A549 treated with ZK216348 at 1 μM for 4 hours (cell line): ENCODE results near the gene WDR83. TPM values are rescaled to one million over a fixed set of nuclear protein-coding genes. Genes with fewer than 3 reads are reported as not detected.

Source experiments
- total RNA-seq: library from RNA; stranded (reverse); fragments of 200-300 nt; extraction: Qiagen RNA extraction; gene quantifications from 5 replicates; pipeline ENCODE4 v1.2.3, GENCODE V29; 2022; ENCODE audit warnings: low read depth

The WDR83 gene, protein sequence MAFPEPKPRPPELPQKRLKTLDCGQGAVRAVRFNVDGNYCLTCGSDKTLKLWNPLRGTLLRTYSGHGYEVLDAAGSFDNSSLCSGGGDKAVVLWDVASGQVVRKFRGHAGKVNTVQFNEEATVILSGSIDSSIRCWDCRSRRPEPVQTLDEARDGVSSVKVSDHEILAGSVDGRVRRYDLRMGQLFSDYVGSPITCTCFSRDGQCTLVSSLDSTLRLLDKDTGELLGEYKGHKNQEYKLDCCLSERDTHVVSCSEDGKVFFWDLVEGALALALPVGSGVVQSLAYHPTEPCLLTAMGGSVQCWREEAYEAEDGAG
- 8.8 to 11.9 TPM (median 11.3 TPM) in 5 replicates for total RNA-seq

DNA sequence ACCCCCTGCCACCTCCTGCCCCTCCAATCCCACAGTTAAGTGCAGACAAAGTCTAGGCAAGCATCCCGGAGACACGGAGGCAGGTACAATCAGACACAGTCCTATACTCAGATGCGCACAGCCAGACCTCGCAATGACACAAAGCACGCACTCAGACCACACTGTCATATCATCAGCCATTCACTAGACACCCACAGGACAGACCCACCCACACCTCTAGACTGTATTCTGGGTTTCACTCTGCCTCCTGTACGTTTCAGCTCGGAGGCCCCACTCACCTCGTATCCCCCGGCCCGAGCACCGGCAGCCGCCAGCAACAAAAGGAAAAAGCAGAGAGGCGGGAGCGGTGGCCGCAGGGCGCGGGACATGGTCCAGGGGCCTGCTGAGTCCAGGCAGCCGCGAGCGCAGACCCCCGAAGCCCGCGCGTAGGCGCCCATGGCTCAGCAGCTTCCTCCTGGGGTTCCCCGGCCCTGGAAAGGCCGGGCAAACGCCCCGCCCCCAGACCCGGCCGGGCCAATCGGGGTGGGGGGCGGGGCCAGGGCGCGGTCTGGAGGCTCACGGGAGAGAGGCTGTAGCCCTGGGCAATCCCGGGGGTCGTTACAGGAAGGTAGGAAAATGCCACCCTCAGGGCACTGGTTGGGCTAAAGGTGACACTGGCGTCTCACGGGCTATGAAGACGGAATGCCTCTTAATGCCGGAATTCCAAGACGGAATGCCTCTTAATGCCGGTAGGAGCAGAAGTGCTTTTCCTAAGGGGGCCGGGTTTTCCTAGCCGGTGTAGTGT, at the start of gene WDR83, which contains the start of gene MAN2B1:
TSS of gene WDR83 (plus strand) at position 543 of the 784 bp plus-strand sequence. CDS start 2,984 bp downstream, outside the sequence.
TSS of gene MAN2B1 (minus strand) at position 478 of the 784 bp plus-strand sequence. CDS start at position 437, 41 bp downstream.

DNA sequence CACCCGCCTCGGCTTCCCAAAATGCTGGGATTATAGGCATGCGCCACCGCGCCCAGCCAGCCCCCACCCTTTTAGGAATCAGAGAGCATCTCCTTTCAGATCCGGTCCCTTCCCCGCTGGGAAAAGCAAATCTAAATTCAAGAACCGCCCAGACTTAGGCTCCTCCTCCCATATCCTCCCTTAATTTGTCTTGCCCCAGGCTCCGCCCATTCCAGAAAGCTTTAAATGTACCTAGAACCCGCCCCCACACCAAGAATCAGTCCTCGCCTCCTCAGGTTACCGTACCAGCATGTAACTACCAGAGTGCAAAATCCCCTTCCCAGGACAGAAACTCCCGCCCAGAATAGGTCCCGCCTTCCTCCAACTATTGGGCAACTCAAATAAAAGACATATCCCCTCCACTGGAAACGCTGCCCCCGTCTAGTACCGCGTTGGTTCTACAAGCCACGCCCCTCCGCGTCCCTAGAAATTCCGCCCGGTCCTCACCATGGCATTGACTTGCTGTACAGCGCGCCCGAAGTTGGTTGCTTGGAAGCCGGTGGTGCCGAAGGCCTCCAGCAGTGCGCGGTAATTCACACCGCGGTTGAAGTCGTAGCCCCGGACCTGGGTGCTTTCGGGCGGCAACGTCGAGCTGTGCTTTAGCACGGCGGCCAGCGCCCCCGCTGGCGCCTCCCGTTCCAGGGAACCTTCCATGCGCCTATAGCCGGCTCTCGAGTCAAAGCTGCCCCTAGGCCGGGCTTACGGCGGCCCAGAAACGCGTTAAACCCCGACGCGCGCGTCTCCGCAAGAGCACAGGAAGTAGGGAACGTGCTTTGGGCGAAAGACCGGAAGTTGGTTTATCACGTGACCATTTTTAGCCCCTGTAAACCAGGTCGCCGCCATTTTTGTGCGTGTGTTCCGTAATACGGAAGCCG, 14.7 kb downstream of the WDR83 start, which contains the start of gene DHPS:
TSS of gene DHPS (minus strand) at position 807 of the 914 bp plus-strand sequence. CDS start at position 693, 114 bp downstream.

DNA sequence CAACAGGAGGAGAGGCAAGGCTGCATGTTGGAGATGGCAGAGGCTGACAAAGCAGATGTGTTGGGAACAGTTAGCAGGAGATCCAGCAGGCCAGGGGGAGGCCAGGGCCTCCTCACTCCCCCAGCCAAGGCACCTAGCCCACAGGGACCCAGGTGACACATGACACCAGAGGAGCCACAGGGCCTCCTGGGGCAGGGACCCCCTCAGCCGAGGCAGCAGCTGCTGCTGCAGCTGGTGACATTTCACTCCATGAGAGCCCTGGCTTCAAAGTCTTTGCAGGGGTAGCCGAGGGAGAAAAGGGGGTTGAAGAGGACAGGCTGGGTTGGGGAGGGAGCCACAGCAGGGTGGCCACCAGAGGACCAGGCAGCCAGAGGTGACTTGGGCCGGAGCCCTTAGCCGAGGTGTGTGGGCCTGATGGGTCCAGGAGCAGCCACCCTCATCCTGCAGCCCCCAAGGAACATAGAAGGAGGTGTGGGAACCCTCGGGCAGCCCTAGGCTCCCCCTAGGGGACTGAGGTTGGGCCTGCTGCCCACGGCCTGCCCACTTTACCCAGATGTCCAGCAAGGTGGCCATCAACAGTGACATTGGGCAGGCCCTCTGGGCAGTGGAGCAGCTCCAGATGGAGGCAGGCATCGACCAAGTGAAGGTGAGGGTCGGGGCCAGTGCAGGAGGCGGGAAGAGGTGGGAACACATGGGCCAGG, 21.0 kb downstream of the WDR83 start, which contains the start of gene GNG14:
TSS of gene GNG14 (plus strand) at position 503 of the 701 bp plus-strand sequence. CDS start at position 554, 51 bp downstream.

DNA sequence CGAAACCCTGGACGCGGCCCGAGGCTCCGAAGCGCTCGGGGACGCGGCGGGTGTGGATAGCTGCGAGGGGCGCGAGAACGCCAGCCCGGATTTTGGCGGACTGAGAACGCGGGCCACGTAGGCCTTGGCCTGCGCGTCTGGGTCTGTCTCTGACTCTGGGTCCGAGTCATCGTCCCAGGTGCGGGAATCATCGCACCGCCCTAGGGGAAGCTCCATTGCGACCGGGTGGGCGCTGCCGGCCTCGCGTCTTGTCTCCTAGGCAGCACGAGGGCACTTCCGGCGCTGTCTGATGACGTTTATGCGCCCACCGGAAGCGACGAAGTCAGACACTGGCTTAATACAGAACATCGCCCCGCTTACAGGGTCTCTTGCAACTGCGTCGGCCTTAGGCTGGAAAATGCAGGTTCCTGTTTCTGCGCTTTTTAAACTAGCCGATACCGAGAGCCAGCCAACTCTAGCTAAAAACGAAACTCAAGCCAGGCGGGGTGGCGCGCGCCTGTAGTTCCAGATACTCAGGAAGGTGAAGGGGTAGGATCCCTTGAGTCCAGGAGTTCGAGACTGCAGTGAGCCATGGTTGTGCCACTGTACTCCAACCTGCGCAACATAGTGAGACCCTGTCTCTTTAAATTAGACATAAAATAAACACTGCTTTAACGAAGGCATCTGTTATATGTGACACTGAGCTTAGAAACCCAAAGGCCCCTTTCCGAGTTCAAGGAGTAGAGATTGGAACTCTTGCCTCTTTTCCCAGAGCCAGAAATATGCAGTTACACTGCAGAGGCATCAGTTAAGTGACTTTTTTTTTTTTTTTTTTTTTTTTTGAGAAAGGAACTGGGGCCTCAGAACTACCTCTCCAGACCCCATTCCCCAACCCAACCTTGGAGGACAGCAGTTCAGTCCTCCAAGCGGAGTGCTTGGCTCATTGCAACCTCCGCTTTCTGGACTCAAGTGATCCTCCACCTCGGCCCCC, 30.0 kb downstream of the WDR83 start, which contains the start of gene FBXW9:
TSS of gene FBXW9 (minus strand) at position 266 of the 970 bp plus-strand sequence. CDS start at position 216, 50 bp downstream.

DNA sequence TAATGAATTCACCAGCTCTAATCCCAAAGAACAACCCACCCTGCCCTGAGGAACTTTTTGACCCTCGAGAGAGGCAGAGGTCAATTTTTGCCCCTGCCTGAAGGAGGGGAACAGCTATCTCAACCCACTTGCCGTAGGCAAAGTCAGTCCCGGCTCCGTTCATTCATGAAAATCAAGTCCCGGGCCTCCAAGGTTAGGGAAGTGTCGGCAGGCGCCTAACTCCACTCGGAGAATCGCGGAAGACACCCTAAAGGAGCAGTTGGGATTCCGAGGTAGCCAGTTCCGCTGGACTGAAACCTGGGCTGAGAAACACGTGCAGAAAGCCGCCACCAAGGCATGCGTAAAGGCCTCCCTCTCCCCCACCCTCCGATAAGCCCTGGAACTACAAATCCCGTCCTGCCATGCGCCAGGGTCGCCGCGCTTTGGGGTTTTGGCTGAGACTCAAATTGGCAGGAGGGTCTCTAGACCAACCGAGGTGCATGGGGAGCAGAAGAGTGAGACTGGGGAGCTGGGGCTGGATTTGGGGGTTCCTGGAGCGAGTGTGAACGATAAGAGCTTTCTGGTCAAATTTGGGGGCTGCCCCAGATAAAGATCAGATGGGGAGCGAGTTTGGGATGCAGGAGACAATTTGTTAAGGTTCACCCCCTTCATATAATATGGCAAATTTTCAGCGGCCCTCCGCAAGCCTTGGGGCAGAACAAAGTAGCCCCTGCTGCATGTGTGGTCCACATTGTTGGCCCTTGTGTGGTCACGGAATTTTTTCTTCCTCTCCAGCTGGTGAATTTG, 57.2 kb downstream of the WDR83 start, which contains the start of gene TNPO2:
TSS of gene TNPO2 (minus strand) at position 292 of the 786 bp plus-strand sequence. CDS start 2,955 bp downstream, outside the sequence.

Other genes with a start within 250 kb of the WDR83 start
- 0.85 to 1.6 TPM (median 1.1 TPM) in 5 replicates for gene ZNF443, start 225.8 kb upstream of the WDR83 start, total RNA-seq
- not detected in 5 replicates for gene ZNF709, start 182.0 kb upstream of the WDR83 start, total RNA-seq
- gene ZNF564, start 115.3 kb upstream of the WDR83 start, total RNA-seq = 1.8 to 2.6 TPM (median 2.0 TPM) in 5 replicates
- gene ZNF490, start 56.0 kb upstream of the WDR83 start, total RNA-seq = 0.49 to 1.3 TPM (median 0.65 TPM) in 5 replicates
- gene ZNF791, start 55.9 kb upstream of the WDR83 start, total RNA-seq = 3.9 to 5.7 TPM (median 4.9 TPM) in 5 replicates
- 12.3 to 25.9 TPM (median 21.0 TPM) in 5 replicates for gene MAN2B1, start 65 bp upstream of the WDR83 start, total RNA-seq
- 29.3 to 58.1 TPM (median 49.9 TPM) in 5 replicates for gene DHPS, start 15.1 kb downstream of the WDR83 start, total RNA-seq
- gene GNG14, start 21.2 kb downstream of the WDR83 start, total RNA-seq = not detected in 5 replicates
- gene FBXW9, start 29.8 kb downstream of the WDR83 start, total RNA-seq = 7.7 to 13.8 TPM (median 12.2 TPM) in 5 replicates
- 24.7 to 40.2 TPM (median 36.9 TPM) in 5 replicates for gene TNPO2, start 57.1 kb downstream of the WDR83 start, total RNA-seq
- gene TRIR, start 67.9 kb downstream of the WDR83 start, total RNA-seq = 146 to 249 TPM (median 219 TPM) in 5 replicates
- 63.4 to 104 TPM (median 94.9 TPM) in 5 replicates for gene GET3, start 70.7 kb downstream of the WDR83 start, total RNA-seq
- 0.47 to 0.85 TPM (median 0.62 TPM) in 5 replicates for gene BEST2, start 85.0 kb downstream of the WDR83 start, total RNA-seq
- 4.5 to 14.2 TPM (median 11.1 TPM) in 5 replicates for gene HOOK2, start 108.7 kb downstream of the WDR83 start, total RNA-seq
- 77.9 to 186 TPM (median 154 TPM) in 5 replicates for gene JUNB, start 124.7 kb downstream of the WDR83 start, total RNA-seq
- gene PRDX2, start 135.0 kb downstream of the WDR83 start, total RNA-seq = 0.61 to 1.1 TPM (median 0.78 TPM) in 5 replicates
- gene THSD8, start 135.3 kb downstream of the WDR83 start, total RNA-seq = 4.8 to 12.3 TPM (median 8.1 TPM) in 5 replicates
- 26.4 to 47.1 TPM (median 46.2 TPM) in 5 replicates for gene RNASEH2A, start 139.8 kb downstream of the WDR83 start, total RNA-seq
- 0.29 to 0.36 TPM in 2 of 5 replicates, not detected in the others for gene RTBDN, start 167.8 kb downstream of the WDR83 start, total RNA-seq
- gene MAST1, start 171.7 kb downstream of the WDR83 start, total RNA-seq = 0.98 to 2.5 TPM (median 2.5 TPM) in 5 replicates
- gene DNASE2, start 214.6 kb downstream of the WDR83 start, total RNA-seq = 22.6 to 31.7 TPM (median 30.2 TPM) in 5 replicates
- not detected in 5 replicates for gene KLF1, start 220.4 kb downstream of the WDR83 start, total RNA-seq
- gene GCDH, start 224.4 kb downstream of the WDR83 start, total RNA-seq = 7.4 to 10.3 TPM (median 9.3 TPM) in 5 replicates